ENCODE measurements around the gene BMAL1. TPM values are rescaled to one million over a fixed set of nuclear protein-coding genes. Genes with fewer than 3 reads are reported as not detected.
A peak's percentile ranks its signal among the peaks of the same experiment; 100 is the strongest.

BMAL1 gene
- total RNA-seq, 1 experiment from 2014 or later: 8.3 TPM

GRCh38 chr11:13278609-13279486 lies 1.3 kb downstream of the BMAL1 start (continued):
- TF ChIP-seq GABPB1 (CRISPR knock-in tag; IDR thresholded peaks at IDR 0.05) (no peak), ZNF512 (CRISPR knock-in tag; IDR thresholded peaks at IDR 0.05; ENCODE audit: borderline replicate concordance) (no peak), ZNF232 (CRISPR knock-in tag; IDR thresholded peaks at IDR 0.05) (no peak), IRF1 (CRISPR knock-in tag; IDR thresholded peaks at IDR 0.05) (no peak), TCF7 (CRISPR knock-in tag; IDR thresholded peaks at IDR 0.05; ENCODE audit: low read depth) (no peak)

- DNase-seq (ENCODE audit: low spot score) (no peak), ATAC-seq (no peak)
- Mint-ChIP-seq H3K9me3 (no peaks in the 10 kb centered on the region), H3K27ac (no peak overlapping the region), H3K36me3 (no peaks in the 10 kb centered on the region), H3K4me1 (peaks cover 46% of the 10 kb centered on the region), H3K4me3 (peak overlapping the region; percentile 71), H3K27me3 (ENCODE audit: low read depth) (peaks cover 60% of the 10 kb centered on the region)
- CTCF ChIA-PET: interaction anchor here (0.6 to 1.6 kb wide), 3 partner anchors 56 to 208 kb away, joined by 3 to 10 read pairs (median 4); no protein-coding TSS in a partner anchor
- POLR2A ChIA-PET: interaction anchor here (0.6 kb wide), 1 partner anchor 1811 kb away, joined by 4 read pairs; no protein-coding TSS in a partner anchor
- no peak for TF ChIP-seq NFATC4 (CRISPR knock-in tag; IDR thresholded peaks at IDR 0.05)
- TF ChIP-seq AR (CRISPR knock-in tag; IDR thresholded peaks at IDR 0.05): no peak
- no peak for TF ChIP-seq TEAD1 (CRISPR knock-in tag; IDR thresholded peaks at IDR 0.05)
- TF ChIP-seq ZNF281 (CRISPR knock-in tag; IDR thresholded peaks at IDR 0.05): no peak
- no peak for TF ChIP-seq NFYB (CRISPR knock-in tag; conservative IDR thresholded peaks at IDR 0.05; ENCODE audit: low read depth)
- TF ChIP-seq ZBTB21 (CRISPR knock-in tag; IDR thresholded peaks at IDR 0.05; ENCODE audit: borderline replicate concordance): no peak
- no peak for TF ChIP-seq HMGXB4 (CRISPR knock-in tag; IDR thresholded peaks at IDR 0.05)
- TF ChIP-seq RELA (CRISPR knock-in tag; IDR thresholded peaks at IDR 0.05; ENCODE audit: borderline replicate concordance): no peak
- TF ChIP-seq ZNF396 (CRISPR knock-in tag; IDR thresholded peaks at IDR 0.05; ENCODE audit: borderline replicate concordance): no peak
- TF ChIP-seq MLX (CRISPR knock-in tag; IDR thresholded peaks at IDR 0.05): no peak
- no peak for TF ChIP-seq ZNF512 (CRISPR knock-in tag; IDR thresholded peaks at IDR 0.05; ENCODE audit: borderline replicate concordance)
- TF ChIP-seq AFF4 (CRISPR knock-in tag; IDR thresholded peaks at IDR 0.05; ENCODE audit: borderline replicate concordance): no peak
- no peak for TF ChIP-seq IRF1 (CRISPR knock-in tag; IDR thresholded peaks at IDR 0.05)
Measured at GRCh38 chr11:13279487-13279834, 1.9 kb downstream of the BMAL1 start.

Measured in WTC11 (cell line).